NCI-H2196 (cell line): ENCODE results near the gene FBXO39.
"Not testable (repeated sequence)": the region's sequence is repeated elsewhere in the genome, so short reads cannot be mapped to it uniquely, and the experiment has no call there.

Experiments
- DNase-seq: peaks from one replicate; lab custom pipeline; 2025; ENCODE audit not compliant: unreplicated experiment; lab: John Stamatoyannopoulos, UW

FBXO39 gene

GRCh38 chr17:6775871-6776405 lies at the start of gene FBXO39:
Gene FBXO39, plus strand, starts transcription at chr17:6776215. Its CDS starts 3,654 bp downstream, at chr17:6779869.
- no peak for DNase-seq

GRCh38 chr17:6729531-6729930 lies 46.5 kb upstream of the FBXO39 start:
- no peak for DNase-seq

- DNase-seq, result not testable (repeated sequence)
Measured at GRCh38 chr17:6746665-6747064, 29.4 kb upstream of the FBXO39 start.

- DNase-seq, result no peak
Measured at GRCh38 chr17:6748617-6749016, 27.4 kb upstream of the FBXO39 start.

- no peak for DNase-seq
Measured at GRCh38 chr17:6749519-6749918, 26.5 kb upstream of the FBXO39 start.

GRCh38 chr17:6752068-6752909 lies 23.7 kb upstream of the FBXO39 start:
- no peak for DNase-seq

GRCh38 chr17:6753006-6753445 lies 23.0 kb upstream of the FBXO39 start:
- no peak for DNase-seq

- DNase-seq, result no peak
Measured at GRCh38 chr17:6753546-6753945, 22.5 kb upstream of the FBXO39 start.

- DNase-seq, result no peak
Measured at GRCh38 chr17:6755281-6755680, 20.7 kb upstream of the FBXO39 start.

GRCh38 chr17:6755731-6756184 lies 20.3 kb upstream of the FBXO39 start, which contains the start of gene XAF1:
Gene XAF1, plus strand, starts transcription at chr17:6756046. Its CDS starts 33 bp downstream, at chr17:6756079.
- no peak for DNase-seq

- DNase-seq, result no peak
Measured at GRCh38 chr17:6756425-6757031, 19.5 kb upstream of the FBXO39 start.

GRCh38 chr17:6757747-6758146 lies 18.3 kb upstream of the FBXO39 start:
- DNase-seq, result no peak

GRCh38 chr17:6761779-6762178 lies 14.2 kb upstream of the FBXO39 start:
- DNase-seq, result no peak

GRCh38 chr17:6768447-6768846 lies 7.6 kb upstream of the FBXO39 start:
- DNase-seq, result no peak

GRCh38 chr17:6772016-6772415 lies 4.0 kb upstream of the FBXO39 start:
- no peak for DNase-seq

GRCh38 chr17:6774906-6775305 lies 1.1 kb upstream of the FBXO39 start:
- not testable (repeated sequence) for DNase-seq

GRCh38 chr17:6779411-6779810 lies 3.4 kb downstream of the FBXO39 start:
- no peak for DNase-seq

GRCh38 chr17:6780001-6780400 lies 4.0 kb downstream of the FBXO39 start:
- DNase-seq, result no peak

GRCh38 chr17:6780886-6781285 lies 4.9 kb downstream of the FBXO39 start:
- DNase-seq, result no peak

- no peak for DNase-seq
Measured at GRCh38 chr17:6782244-6782643, 6.2 kb downstream of the FBXO39 start.

GRCh38 chr17:6786618-6787017 lies 10.6 kb downstream of the FBXO39 start:
- DNase-seq, result no peak
